ENCODE measurements around the gene PLEKHD1. TPM values are rescaled to one million over a fixed set of nuclear protein-coding genes. Genes with fewer than 3 reads are reported as not detected.

PLEKHD1 gene
- total and polyA plus RNA-seq, 2 donors (not counting 1 experiment from before 2014, with no cell fraction given) = under 0.01 to 0.01 TPM

GRCh38 chr14:69490219-69490918 is 5.8 kb downstream of the PLEKHD1 start:
- Histone ChIP-seq H3K27ac (ENCODE audit: insufficient read depth, low read length) (no peak overlapping the region), H3K9me3 (ENCODE audit: control insufficient read depth, insufficient read depth, low read depth, low read length) (no peaks in the 10 kb centered on the region), H4K20me1 (ENCODE audit: control insufficient read depth, extremely low read depth, insufficient read depth, low read length) (no peaks in the 10 kb centered on the region), H3K9ac (ENCODE audit: insufficient read depth, low read length) (no peak overlapping the region), H3K4me3 (replicated peaks in 1 of 4; ENCODE audit: control extremely low read depth in 1 of 4, insufficient read depth in 1 of 4, low read depth in 3 of 4, low read length in 4 of 4) (no peak overlapping the region), H3K36me3 (ENCODE audit: control insufficient read depth, insufficient read depth, low read length) (no peaks in the 10 kb centered on the region), H3K4me1 (ENCODE audit: control insufficient read depth, extremely low read depth, insufficient read depth, low read length) (no peaks in the 10 kb centered on the region), H3K79me2 (ENCODE audit: control insufficient read depth, insufficient read depth, low read length) (no peaks in the 10 kb centered on the region), H2AFZ (ENCODE audit: low read length) (no peak overlapping the region), H3K4me2 (ENCODE audit: extremely low read depth, insufficient read depth, low read length) (no peak overlapping the region), H3K27me3 (ENCODE audit: control insufficient read depth, insufficient read depth, low read length) (peaks cover 32% of the 10 kb centered on the region)
- TF ChIP-seq EZH2 (IDR thresholded peaks at IDR 0.05; ENCODE audit: low read length, missing control alignments) (no peak), CTCF (conservative IDR thresholded peaks at IDR 0.05 in 1 of 2, IDR thresholded peaks at IDR 0.05 in 1 of 2; ENCODE audit: low read depth in 1 of 2, low read length in 2 of 2) (no peak)
- DNase-seq (ENCODE audit: low read depth in 2 of 2) = no peak

GRCh38 chr14:69491193-69491592 is 6.7 kb downstream of the PLEKHD1 start:
- Histone ChIP-seq H3K4me1 (ENCODE audit: control insufficient read depth, extremely low read depth, insufficient read depth, low read length) (no peaks in the 10 kb centered on the region), H3K9ac (ENCODE audit: insufficient read depth, low read length) (no peak overlapping the region), H2AFZ (ENCODE audit: low read length) (no peak overlapping the region), H3K36me3 (ENCODE audit: control insufficient read depth, insufficient read depth, low read length) (no peaks in the 10 kb centered on the region), H3K4me2 (ENCODE audit: extremely low read depth, insufficient read depth, low read length) (no peak overlapping the region), H3K27ac (ENCODE audit: insufficient read depth, low read length) (no peak overlapping the region), H4K20me1 (ENCODE audit: control insufficient read depth, extremely low read depth, insufficient read depth, low read length) (no peaks in the 10 kb centered on the region), H3K4me3 (replicated peaks in 1 of 4; ENCODE audit: control extremely low read depth in 1 of 4, insufficient read depth in 1 of 4, low read depth in 3 of 4, low read length in 4 of 4) (no peak overlapping the region), H3K9me3 (ENCODE audit: control insufficient read depth, insufficient read depth, low read depth, low read length) (no peaks in the 10 kb centered on the region), H3K27me3 (ENCODE audit: control insufficient read depth, insufficient read depth, low read length) (peaks cover 29% of the 10 kb centered on the region), H3K79me2 (ENCODE audit: control insufficient read depth, insufficient read depth, low read length) (no peaks in the 10 kb centered on the region)
- no peak for TF ChIP-seq EZH2 (IDR thresholded peaks at IDR 0.05; ENCODE audit: low read length, missing control alignments)
- no peak for TF ChIP-seq CTCF (conservative IDR thresholded peaks at IDR 0.05 in 1 of 2, IDR thresholded peaks at IDR 0.05 in 1 of 2; ENCODE audit: low read depth in 1 of 2, low read length in 2 of 2)
- no peak for DNase-seq (ENCODE audit: low read depth in 2 of 2)

GRCh38 chr14:69493038-69493437 is 8.5 kb downstream of the PLEKHD1 start:
- Histone ChIP-seq H3K36me3 (ENCODE audit: control insufficient read depth, insufficient read depth, low read length) (no peaks in the 10 kb centered on the region), H3K4me3 (replicated peaks in 1 of 4; ENCODE audit: control extremely low read depth in 1 of 4, insufficient read depth in 1 of 4, low read depth in 3 of 4, low read length in 4 of 4) (no peak overlapping the region), H3K9ac (ENCODE audit: insufficient read depth, low read length) (no peak overlapping the region), H3K27me3 (ENCODE audit: control insufficient read depth, insufficient read depth, low read length) (peaks cover 15% of the 10 kb centered on the region), H3K27ac (ENCODE audit: insufficient read depth, low read length) (no peak overlapping the region), H4K20me1 (ENCODE audit: control insufficient read depth, extremely low read depth, insufficient read depth, low read length) (no peaks in the 10 kb centered on the region), H2AFZ (ENCODE audit: low read length) (no peak overlapping the region), H3K4me2 (ENCODE audit: extremely low read depth, insufficient read depth, low read length) (no peak overlapping the region), H3K79me2 (ENCODE audit: control insufficient read depth, insufficient read depth, low read length) (no peaks in the 10 kb centered on the region), H3K9me3 (ENCODE audit: control insufficient read depth, insufficient read depth, low read depth, low read length) (no peaks in the 10 kb centered on the region), H3K4me1 (ENCODE audit: control insufficient read depth, extremely low read depth, insufficient read depth, low read length) (no peaks in the 10 kb centered on the region)
- TF ChIP-seq CTCF (conservative IDR thresholded peaks at IDR 0.05 in 1 of 2, IDR thresholded peaks at IDR 0.05 in 1 of 2; ENCODE audit: low read depth in 1 of 2, low read length in 2 of 2) (no peak), EZH2 (IDR thresholded peaks at IDR 0.05; ENCODE audit: low read length, missing control alignments) (no peak)
- DNase-seq (ENCODE audit: low read depth in 2 of 2) = no peak

Measured in fibroblast of lung (primary cell).